ENCODE results near the gene SSH3. TPM values are rescaled to one million over a fixed set of nuclear protein-coding genes. Genes with fewer than 3 reads are reported as not detected.

SSH3 gene
- total RNA-seq, 1 donor from 2014 or later = 7.1 TPM

Other genes starting within 250 kb of the SSH3 start
- 0.35 TPM in 1 of 2 replicates, not detected in the other for gene RHOD, start 246.7 kb upstream of the SSH3 start, total RNA-seq
- 102 and 103 TPM in 2 replicates for gene KDM2A, start 184.3 kb upstream of the SSH3 start, total RNA-seq
- gene GRK2, start 37.1 kb upstream of the SSH3 start, total RNA-seq = 244 and 248 TPM in 2 replicates
- gene ANKRD13D, start 14.2 kb upstream of the SSH3 start, total RNA-seq = 114 and 124 TPM in 2 replicates
- gene POLD4, start 50.0 kb downstream of the SSH3 start, total RNA-seq = 36.0 and 36.4 TPM in 2 replicates
- gene CLCF1, start 70.1 kb downstream of the SSH3 start, total RNA-seq = 0.63 and 0.66 TPM in 2 replicates
- gene RAD9A, start 88.5 kb downstream of the SSH3 start, total RNA-seq = 31.6 and 34.3 TPM in 2 replicates
- gene PPP1CA, start 98.3 kb downstream of the SSH3 start, total RNA-seq = 251 and 252 TPM in 2 replicates
- gene TBC1D10C, start 100.6 kb downstream of the SSH3 start, total RNA-seq = 115 and 119 TPM in 2 replicates
- gene CARNS1, start 112.1 kb downstream of the SSH3 start, total RNA-seq = 0.77 and 0.83 TPM in 2 replicates
- 79.3 and 83.1 TPM in 2 replicates for gene RPS6KB2, start 125.0 kb downstream of the SSH3 start, total RNA-seq
- gene PTPRCAP, start 134.2 kb downstream of the SSH3 start, total RNA-seq = 85.1 and 90.3 TPM in 2 replicates
- 251 and 259 TPM in 2 replicates for gene CORO1B, start 139.9 kb downstream of the SSH3 start, total RNA-seq
- gene GPR152, start 149.2 kb downstream of the SSH3 start, total RNA-seq = not detected in 2 replicates
- 0.66 and 0.68 TPM in 2 replicates for gene CABP4, start 151.8 kb downstream of the SSH3 start, total RNA-seq
- 56.8 and 58.3 TPM in 2 replicates for gene TMEM134, start 165.7 kb downstream of the SSH3 start, total RNA-seq
- 186 and 189 TPM in 2 replicates for gene AIP, start 179.5 kb downstream of the SSH3 start, total RNA-seq
- gene PITPNM1, start 201.8 kb downstream of the SSH3 start, total RNA-seq = 126 and 128 TPM in 2 replicates
- gene CDK2AP2, start 204.6 kb downstream of the SSH3 start, total RNA-seq = 93.5 and 97.9 TPM in 2 replicates
- not detected in 2 replicates for gene CABP2, start 219.9 kb downstream of the SSH3 start, total RNA-seq

Measured in activated CD4-positive, alpha-beta T cell treated with anti-CD3 and anti-CD28 coated beads, Interleukin-2, amount 10 ng/mL, durations not matched to agents 24 days and 14 days (primary cell).